Activated CD4-positive, alpha-beta T cell treated with anti-CD3 and anti-CD28 coated beads for 48 hours (primary cell): ENCODE measurements around the gene STPG4.
"Not testable (repeated sequence)": the region's sequence is repeated elsewhere in the genome, so short reads cannot be mapped to it uniquely, and the experiment has no call there.

Source experiments
- DNase-seq: peaks from one replicate; pipeline ENCODE4 v3.0.0-alpha.2; 2020

Gene STPG4

DNA sequence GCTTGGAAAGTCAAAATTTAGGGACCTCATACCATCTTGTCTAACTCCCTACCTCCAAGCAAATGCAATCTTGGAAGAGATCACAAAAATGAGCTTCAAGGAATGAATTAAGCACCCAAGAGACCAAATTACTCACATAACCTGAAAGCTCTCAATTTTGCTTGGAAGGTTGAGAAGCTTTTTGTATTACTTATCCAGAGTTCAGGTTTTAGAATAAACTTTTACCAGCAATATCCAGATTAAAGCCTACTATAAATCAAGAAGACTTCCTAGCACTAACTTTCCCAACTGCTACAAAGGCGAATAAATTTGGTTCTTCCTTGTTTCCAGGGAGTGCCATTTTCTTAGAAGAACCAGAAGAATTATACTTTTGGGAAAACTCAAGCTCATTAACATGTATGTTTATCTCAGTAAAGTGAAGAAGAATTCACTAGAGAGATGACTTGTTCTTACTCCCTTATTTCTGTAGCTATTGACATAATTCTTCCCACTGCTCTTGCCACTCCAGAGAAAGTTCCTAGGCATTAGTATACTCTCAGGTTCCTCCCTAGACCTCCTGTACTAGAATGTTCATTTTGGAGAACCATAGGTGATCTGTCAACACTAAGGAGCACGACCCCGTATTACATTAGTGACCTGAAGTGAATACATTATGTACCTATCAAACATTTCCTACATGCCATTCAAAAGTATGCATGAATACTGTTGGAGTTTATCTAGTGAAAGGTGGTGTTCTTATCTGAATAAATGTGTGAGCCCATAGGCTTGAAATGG lies 18.0 kb upstream of the STPG4 start:
- no peak for DNase-seq

DNA sequence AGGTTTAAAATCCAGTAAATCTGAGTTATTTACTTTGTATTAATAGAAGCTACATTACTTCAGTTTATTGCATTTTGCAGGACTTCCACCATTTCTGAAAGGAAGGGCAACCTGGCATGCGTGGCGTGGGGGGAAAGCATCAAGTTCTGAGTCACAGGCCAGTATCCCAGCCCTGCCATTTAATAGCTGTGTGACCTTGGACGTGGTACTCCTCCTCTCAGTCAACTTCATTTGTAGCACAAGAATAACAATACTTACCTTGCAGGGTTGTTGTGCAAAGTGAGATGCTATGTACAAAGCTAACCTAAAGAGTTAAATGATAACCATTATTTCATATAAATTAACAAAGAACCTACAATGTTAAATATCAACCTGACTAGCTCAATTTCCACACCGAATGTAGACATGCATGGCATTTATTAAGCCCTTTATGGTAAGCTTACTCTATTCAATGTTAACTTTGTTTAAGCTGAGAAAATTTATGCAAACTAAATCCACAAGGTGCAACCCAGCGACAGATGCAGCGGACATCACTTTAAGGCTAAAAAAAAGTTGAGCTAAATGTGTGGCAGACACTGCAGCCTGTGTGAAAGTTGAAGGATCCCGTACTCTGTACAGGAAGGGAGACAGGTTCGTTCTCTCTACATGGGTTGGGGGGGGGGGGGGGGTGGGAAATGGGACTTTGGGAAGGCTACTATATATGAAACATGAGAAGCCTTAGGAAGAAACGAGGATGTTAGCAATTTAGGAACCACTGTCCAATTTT lies 17.2 kb upstream of the STPG4 start:
- DNase-seq = no peak

DNA sequence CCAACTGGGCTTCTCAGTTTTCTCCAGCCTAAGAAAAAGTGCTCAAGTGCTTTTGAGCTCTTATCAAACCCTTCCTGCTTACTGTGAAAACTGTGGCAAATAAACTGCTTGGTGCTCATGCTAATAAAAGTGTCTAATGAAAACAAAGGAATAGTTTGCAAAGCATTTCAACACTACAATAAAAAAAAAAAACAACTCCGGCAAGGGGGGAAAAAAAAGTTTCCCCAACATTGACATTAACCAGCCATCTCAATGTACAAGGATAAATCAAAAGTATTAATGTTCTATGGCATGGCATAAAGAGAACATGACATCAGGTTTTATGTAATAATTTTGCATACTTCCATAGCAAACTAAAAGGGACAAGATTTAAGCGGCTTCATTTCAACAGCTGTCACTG lies 14.7 kb upstream of the STPG4 start:
- no peak for DNase-seq

DNA sequence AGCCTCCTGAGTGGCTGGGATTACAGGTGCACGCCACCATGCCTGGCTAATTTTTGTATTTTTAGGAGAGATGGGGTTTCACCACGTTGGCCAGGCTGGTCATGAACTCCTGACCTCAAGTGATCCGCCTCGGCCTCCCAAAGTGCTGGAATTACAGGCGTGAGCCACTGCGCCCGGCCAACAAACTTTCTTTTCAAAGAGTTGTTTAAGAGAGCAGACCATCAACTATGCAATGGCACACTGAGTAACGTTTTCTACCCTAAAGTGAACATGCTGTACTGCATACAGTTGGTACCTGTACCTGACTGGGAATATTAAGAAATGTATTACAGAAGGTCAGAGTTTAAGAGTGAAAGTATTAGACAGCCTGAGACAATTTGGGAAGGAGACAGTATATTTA lies 13.8 kb upstream of the STPG4 start:
- DNase-seq = not testable (repeated sequence)

DNA sequence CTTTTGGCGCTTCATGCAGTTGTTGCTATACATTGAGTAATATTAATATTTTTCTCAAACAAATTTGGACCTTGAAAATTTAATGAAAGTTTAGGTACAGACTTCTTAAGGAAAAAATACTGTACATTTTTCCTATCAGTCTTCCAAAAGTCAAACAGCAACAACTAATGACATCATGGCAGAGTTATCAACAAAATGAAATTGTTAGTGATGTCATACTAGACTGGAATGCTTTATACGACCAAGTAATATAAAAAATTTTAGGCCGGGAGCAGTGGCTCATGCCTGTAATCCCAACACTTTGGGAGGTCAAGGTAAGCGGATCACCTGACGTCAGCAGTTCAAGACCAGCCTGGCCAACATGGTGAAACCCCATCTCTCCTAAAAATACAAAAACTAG lies 12.0 kb upstream of the STPG4 start:
- no peak for DNase-seq

DNA sequence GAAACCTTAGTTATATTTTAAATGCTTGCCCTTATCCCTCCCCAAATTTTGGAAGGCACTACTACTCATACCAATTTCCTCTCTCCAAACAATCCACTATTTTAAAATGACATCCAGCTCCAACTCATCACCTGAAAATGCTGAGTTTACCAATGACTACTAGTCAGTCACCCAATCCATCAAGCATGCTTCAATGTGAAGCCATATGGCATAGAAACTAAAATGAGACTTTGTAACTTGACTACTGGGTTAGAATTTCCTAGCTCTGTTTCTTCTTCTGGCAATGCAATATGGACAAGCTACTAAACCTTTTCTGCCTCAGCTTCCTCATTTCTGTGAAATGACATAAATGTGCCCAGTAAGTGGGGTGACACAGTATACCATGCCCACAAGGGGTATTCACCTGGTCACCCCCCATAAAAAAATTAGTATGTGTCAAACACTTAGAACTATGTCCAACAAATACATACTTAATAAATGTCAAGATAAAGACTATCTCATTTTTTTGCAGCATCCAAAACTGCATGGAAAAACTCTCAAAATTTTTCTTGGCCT lies 10.0 kb upstream of the STPG4 start:
- DNase-seq = no peak

DNA sequence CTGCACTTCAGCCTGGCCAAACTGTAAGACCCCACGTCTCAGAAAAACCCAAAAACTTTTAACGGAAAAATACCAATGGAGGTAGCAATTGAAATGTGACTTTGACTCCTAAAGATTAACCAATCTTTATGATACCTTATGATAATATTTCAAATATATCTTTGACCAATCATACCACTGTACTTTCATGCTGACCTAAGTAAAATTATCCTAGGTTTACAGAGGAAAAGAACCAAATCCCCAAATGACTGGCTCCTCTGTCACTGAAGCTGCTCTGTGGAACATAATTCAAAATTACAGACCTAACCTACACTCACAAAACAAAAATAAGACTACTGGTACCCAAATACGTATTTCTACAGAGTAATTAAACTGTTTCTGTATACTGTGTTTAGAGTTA lies 7.7 kb upstream of the STPG4 start:
- DNase-seq = no peak

DNA sequence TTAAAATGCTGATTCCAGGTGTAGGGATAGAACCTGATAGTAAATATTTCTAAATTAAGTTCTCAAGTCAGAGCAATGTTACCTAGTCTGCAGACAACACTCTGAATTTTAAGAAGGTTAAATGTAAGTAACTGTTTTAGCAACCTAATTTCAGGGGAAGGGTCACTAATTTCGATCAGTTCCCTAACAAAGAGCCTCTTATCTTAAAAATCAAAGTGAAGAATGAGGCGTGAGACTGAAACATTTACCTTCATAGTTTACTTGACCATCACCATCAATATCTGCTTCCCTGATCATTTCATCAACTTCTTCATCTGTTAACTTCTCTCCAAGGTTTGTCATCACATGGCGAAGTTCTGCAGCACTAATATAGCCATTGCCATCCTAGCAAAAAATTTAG lies 6.4 kb upstream of the STPG4 start:
- no peak for DNase-seq

DNA sequence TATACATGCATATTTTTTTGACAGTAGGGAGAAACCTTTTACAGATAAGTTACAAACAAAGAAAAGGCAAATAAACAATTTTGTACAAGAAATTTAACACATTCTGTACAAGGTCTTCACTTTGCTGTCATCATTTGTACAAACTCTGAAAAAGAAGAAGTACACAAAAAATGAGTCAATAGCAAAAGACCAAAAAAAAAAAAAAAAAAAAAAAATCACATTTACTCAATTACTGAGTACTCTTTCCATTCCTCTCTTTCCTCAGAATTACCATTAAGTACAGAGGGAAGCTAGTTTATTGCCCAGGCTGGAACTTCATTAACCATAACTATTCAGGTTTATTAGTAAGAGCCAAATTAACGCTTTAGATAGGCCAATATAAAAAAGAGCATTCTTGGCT lies 5.6 kb upstream of the STPG4 start:
- DNase-seq = no peak

DNA sequence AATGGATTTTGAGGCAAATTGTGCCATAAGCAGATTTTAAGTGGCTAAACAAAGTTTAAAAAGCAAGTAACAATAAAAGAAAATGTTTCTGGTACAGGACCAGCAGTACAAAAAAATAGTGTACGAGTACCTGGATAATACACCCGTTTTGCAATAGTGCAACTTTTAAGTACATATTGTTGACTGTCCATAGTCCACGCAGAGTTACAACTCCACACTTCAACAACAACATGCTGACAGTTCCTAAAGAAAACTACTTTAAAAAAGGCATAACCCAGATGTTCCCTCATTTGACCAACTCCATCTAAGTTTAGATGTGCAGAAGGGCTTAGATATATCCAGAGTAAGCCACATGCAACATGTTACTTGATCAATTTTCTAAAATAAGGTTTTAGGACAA lies 5.1 kb upstream of the STPG4 start:
- no peak for DNase-seq

DNA sequence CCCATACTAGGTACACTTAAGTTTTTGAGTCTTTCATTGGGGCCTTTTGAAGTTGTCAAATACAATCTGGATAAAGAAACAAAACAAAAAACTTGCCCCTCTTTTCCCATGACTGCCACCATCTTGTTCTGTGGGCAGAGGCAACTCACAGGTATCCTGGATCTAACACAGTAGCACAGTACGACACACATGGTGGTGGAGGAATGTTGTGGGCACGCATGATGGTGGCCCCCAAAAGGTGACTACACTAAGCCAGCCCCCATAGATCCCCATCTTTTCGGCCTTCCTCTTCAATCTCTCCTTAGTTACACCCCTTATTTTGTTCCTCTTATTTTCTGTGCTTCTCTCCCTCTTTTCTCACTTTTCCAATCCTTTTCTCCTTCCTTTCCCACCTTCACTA lies 4.5 kb upstream of the STPG4 start:
- DNase-seq = no peak

DNA sequence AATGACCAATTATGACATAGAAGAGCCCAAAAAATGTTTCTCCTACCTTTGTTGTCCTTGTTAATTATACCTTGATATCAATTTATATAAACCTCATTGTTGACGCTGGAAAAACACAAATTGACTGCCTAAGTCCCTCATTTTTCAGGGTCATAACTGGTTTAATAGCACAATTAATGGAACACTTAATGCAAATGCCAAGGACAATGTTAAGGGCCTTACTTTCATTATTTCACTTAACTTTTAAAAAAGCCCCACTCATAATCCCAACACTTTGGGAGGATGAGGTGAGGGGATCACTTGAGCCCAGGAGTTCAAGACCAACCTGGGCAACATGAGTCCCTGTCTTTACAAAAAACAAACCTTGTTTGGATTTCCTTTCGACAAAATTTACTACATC lies 3.5 kb upstream of the STPG4 start:
- no peak for DNase-seq

DNA sequence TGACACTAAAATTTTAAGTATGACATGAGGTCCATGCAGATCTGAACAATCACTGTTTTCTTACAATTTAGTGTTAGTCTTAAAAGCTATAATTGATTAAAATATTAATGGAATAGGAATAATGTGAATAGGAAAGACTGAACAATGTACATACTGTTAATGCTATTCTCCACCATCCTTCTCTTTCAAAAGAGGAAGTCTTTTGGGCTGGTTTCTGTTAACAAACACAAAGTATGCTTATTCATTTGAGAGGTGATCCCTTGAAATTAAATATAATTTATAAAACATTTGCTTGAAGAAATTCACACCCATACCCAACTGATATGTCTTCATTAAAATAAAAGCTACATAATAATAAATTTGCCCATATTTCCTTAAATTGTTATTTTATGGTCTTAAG lies 2.3 kb downstream of the STPG4 start:
- DNase-seq = no peak

DNA sequence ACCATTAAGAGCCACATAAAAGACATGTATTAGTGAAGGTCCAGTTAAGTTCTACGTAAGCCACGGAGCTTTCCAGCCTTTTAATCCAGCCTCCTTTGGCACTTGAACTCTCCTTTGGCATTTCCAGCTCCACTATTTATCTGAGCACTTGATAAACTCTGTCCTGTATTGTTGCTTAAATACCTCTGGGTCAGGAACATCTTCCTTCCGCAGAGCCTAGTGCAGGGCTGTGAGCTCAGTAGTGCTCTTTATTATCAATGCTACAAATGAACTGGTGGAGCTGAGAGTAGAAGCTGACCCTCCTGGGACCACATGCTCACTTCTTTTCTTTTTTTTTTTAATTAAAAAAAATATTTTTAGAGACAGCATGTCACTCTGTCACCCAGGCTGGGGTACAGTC lies 4.9 kb downstream of the STPG4 start:
- no peak for DNase-seq

DNA sequence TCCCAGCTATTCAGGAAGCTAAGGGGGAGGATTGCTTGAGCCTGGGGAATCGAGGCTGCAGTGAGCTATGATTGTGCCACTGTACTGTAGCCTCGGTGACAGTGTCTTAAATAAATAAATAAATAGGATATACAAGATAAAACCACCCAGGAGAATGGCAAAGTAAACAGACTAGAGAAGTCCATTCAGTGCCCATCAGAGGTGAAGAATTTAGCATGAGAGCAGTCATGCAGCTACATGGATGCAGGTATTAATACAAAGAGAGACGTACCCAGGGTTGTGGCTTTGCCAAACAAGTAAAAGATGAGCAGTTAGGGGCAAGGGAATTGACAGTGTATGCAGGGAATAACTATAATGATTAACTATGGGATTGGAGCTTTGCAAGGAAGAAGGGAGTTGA lies 8.1 kb downstream of the STPG4 start:
- DNase-seq = no peak

DNA sequence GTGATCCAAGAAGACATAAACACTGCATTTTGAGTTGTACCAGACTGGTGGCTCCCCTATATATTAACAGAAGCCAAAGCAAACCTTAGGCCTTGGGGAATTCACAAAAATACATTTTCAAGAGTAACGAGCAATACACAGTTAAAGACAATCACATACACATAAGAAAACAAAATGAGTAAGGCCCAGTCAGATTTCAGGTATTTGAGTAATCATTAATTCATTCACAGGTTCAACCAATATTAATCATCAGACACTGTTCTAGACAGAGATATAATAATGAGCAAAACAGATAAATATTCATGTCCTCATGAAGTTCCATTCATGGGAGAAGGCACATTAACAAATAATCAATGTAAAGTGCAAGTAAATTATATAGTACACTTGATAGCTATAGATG lies 9.6 kb downstream of the STPG4 start:
- DNase-seq = no peak

DNA sequence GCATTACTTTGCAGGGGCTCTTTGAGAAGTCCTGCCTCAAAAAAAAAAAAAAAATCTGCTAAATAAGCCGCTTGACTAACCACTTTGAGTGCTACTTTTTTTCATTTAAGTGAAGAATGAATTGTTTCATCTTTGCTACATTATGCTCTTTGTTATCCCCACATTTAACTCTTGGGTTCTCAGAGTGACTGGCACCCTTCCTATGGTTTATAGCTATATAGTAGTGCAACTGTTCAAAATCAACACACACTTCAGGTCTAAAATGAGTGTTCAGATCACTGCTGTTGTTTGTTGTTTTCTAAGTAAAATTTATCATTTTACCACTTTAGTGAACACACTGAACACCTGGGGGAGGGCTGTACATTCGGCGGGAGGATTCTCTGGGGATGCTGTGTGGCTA lies 13.6 kb downstream of the STPG4 start:
- DNase-seq = no peak

DNA sequence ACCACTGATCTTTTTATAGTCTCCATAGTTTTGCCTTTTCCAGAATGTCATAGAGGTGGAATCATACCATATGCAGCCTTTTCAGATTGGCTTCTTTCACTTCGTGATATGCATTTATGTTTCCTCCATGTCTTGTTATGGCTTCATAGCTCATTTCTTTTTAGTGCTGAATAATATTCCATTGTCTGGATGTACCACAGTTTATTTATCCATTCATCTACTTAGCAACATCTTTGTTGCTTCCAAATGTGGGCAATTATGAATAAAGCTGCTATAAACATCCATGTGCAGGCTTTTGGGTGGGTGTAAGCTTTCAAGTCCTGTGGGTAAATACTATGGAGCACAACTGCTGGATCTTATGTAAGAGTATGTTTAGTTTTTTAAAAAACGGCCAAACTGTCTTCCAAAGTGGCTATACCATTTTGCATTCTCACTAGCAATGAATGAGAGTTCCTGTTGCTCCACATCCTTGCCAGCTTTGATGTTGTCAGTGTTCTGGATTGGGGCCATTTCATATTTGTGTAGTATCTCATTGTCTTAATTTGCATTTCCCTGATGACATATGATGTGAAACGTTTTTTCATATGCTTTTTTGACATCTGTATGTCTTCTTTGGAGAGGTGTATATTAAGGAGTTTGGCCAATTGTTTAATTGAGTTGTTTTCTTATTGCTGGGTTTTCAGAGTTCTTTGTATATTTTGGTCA lies 20.6 kb downstream of the STPG4 start:
- no peak for DNase-seq

DNA sequence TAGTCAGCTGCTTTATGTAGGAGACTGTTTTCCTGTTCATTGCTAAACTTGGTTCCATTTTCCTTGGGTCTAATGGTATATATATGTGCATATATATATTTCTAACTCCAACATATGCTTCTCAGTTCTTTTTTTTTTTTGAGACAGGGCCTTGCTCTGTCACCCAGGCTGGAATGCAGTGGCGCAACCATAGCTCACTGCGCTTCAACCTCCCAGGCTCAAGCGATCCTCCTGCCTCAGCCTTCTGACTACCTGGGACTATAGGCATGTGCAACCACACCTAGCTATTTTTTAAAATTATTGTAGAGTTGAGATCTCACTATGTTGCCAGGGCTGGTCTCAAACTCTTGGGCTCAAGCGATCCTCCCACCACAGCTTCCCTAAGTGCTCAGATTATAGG lies 22.1 kb downstream of the STPG4 start:
- no peak for DNase-seq

DNA sequence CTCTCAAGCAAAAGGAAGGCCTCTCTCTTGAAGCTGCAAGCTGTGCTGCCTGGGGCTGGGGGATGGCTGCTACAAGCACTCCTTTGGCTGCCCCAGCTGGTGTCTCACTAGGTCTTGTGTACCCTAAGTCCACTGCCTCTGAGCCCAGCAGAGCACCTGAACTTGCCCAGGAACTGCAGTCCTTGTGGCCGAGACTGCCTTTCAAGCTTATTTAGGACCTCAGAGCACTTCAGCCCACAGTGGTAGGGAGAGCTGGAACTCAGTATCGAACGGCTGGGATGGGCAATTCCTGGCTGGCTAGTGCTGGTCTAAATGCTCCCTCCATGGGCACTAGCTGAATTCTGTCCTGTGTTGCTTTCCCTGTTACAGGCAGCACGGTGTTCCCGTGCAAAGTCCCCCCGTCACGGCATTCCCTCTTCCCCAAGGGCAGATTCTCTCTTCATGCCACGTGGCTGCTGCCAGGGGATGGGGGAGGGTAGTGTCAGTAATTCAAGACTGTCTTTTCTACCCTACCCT lies 25.9 kb downstream of the STPG4 start:
- DNase-seq = no peak

DNA sequence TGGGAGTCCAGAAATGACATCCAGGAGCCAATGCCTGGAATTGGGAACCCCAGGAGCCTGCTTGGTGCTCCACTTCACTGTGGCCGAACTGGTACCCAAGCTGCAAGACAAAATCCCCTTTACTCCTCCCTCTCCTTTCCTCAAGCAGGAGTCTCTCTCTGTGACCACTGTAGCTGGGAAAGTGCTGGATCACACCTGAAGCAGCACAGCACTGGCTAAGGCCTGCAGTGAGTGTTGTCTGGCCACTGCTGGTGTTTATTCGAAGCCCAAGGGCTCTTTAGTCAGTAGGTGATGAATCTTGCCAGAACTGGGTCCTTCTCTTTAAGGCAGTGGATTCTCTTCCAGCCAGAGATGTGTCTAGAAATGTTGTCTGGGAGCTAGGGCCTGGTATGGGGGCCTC lies 26.4 kb downstream of the STPG4 start:
- no peak for DNase-seq

DNA sequence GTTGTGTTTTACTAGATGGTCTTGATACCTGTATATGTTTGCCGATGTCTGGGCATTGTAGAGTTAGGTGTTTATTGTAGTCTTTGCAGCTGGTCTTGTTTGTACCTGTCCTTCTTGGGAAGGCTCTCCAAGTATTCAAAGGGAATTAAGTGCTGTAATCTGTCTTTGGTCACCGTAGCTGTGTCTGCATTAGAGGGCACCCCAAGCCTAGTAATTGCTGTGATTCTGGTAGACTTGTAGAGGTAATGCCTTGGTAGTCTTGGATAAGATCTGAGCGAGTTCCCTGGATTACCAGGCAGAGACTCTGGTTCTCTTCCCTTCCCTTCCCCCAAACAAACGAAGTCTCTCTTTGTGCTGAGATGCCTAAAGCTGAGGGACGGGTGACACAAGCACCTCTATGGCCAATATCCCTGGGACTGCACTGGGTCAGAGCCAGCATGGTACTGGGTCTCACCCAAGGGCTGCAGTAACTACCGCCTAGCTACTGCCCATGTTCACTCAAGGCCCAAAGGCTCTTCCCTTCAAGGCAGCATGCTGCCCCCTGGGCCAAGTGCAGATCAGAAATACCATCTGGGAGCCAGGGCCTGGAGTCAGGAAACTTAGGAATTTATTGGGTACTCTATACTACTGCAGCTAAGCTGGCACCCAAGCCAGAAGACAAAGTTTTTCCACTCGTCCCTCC lies 27.1 kb downstream of the STPG4 start:
- no peak for DNase-seq

DNA sequence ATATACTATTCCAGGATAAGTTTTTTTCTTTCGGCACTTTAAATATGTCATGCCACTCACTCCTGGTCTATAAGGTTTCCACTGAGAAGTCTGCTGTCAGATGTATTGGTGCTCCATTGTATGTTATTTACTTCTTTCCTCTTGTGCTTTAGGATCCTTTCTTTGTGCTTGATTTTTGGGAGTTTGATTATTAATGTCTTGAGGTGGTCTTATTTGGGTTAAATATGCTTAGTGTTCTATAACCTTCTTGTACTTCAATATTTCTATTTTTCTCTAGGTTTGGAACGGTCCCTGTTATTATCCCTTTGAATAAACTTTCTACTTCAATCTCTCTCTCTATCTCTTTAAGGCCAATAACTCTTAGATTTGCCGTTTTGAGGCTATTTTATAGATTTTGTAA lies 28.3 kb downstream of the STPG4 start:
- DNase-seq = no peak
